Ascending aorta (tissue), 2 donors: ENCODE data around the gene ARMCX4. TPM values are rescaled to one million over a fixed set of nuclear protein-coding genes. Genes with fewer than 3 reads are reported as not detected.

ENCODE experiments used
- DNase-seq, 2 donors: peaks; one replicate each; pipeline ENCODE4 v3.0.0-alpha.2; 2019; ENCODE audit warnings: low spot score in 2 of 2
- H3K27ac ChIP-seq, 2 donors: fragments of 200-600 bp; sonication (generic); one replicate each; pipeline ENCODE4 v1.5.1; 2016 to 2017; ENCODE audit warnings: mild to moderate bottlenecking in 1 of 2
- H3K27me3 ChIP-seq: fragments of 200-600 bp; sonication (generic); one replicate; pipeline ENCODE4 v1.5.1; 2017
- H3K36me3 ChIP-seq, 2 donors: fragments of 200-600 bp; sonication (generic); one replicate each; pipeline ENCODE4 v1.5.1; 2016
- H3K4me1 ChIP-seq, 2 donors: fragments of 200-600 bp; sonication (generic); one replicate each; pipeline ENCODE4 v1.5.1; 2016 to 2017; ENCODE audit warnings: mild to moderate bottlenecking in 1 of 2
- H3K4me3 ChIP-seq, 2 donors: fragments of 200-600 bp; sonication (generic); one replicate each; pipeline ENCODE4 v1.5.1; 2016 to 2017; ENCODE audit warnings: mild to moderate bottlenecking in 1 of 2
- H3K9me3 ChIP-seq, 2 donors: fragments of 200-600 bp; sonication (generic); one replicate each; pipeline ENCODE4 v1.5.1; 2016
- CTCF ChIP-seq, 3 experiments: fragments of 200-600 bp in 2 of 3; fragments of 450-650 bp in 1 of 3; sonication (generic) in 2 of 3; IDR thresholded peaks; one replicate each; pipeline ENCODE4 v1.5.1; 2016 to 2019; ENCODE audit warnings: antibody characterized with exemption in 3 of 3, mild to moderate bottlenecking in 1 of 3, moderate library complexity in 1 of 3
- intact Hi-C: fragments of 100-400 bp; cut with DNase I; formaldehyde crosslinking; loops from one replicate; pipeline ENCODE4 v1.15.1; 2023
- total RNA-seq: library from RNA; depleted of rRNA; stranded (reverse); fragments of >200 nt; gene quantifications from one replicate; pipeline ENCODE4 v1.1.0, GENCODE V29; 2016

Gene ARMCX4
- total RNA-seq, 1 donor from 2014 or later = 7.3 TPM

- Histone ChIP-seq H3K9me3 (peaks cover 0 to 5% of the 10 kb centered on the region in 2 donors), H3K4me3 (no peak overlapping the region), H3K27ac (no peak overlapping the region), H3K4me1 (no peaks in the 10 kb centered on the region), H3K36me3 (peaks cover under 1 to 2% of the 10 kb centered on the region in 2 donors), H3K27me3 (no peaks in the 10 kb centered on the region)
- no peak for TF ChIP-seq CTCF (IDR thresholded peaks at IDR 0.05)
- intact Hi-C loops = no loop called here
- no peak for DNase-seq
Measured at GRCh38 chrX:101452056-101452455, 33.2 kb upstream of the ARMCX4 start.

- Histone ChIP-seq H3K27ac (no peak overlapping the region), H3K36me3 (peaks cover 0 to 4% of the 10 kb centered on the region in 2 donors), H3K4me1 (no peaks in the 10 kb centered on the region), H3K9me3 (no peaks in the 10 kb centered on the region), H3K4me3 (no peak overlapping the region), H3K27me3 (no peaks in the 10 kb centered on the region)
- intact Hi-C loops = no loop called here
- no peak for TF ChIP-seq CTCF (IDR thresholded peaks at IDR 0.05)
- no peak for DNase-seq
Measured at GRCh38 chrX:101460669-101461068, 24.6 kb upstream of the ARMCX4 start.

GRCh38 chrX:101462892-101463291 lies 22.4 kb upstream of the ARMCX4 start:
- Histone ChIP-seq H3K4me3 (no peak overlapping the region), H3K4me1 (no peaks in the 10 kb centered on the region)

GRCh38 chrX:101478366-101478765 lies 6.9 kb upstream of the ARMCX4 start:
- Histone ChIP-seq H3K4me3 (no peak overlapping the region), H3K9me3 (no peaks in the 10 kb centered on the region), H3K4me1 (no peaks in the 10 kb centered on the region), H3K27me3 (no peaks in the 10 kb centered on the region), H3K27ac (no peak overlapping the region), H3K36me3 (no peaks in the 10 kb centered on the region)
- no peak for TF ChIP-seq CTCF (IDR thresholded peaks at IDR 0.05)
- intact Hi-C loops = no loop called here
- no peak for DNase-seq

More at GRCh38 chrX:101462892-101463291, 22.4 kb upstream of the ARMCX4 start:
- intact Hi-C loops = no loop called here
- Histone ChIP-seq H3K36me3 (no peaks in the 10 kb centered on the region), H3K9me3 (no peaks in the 10 kb centered on the region), H3K27ac (no peak overlapping the region), H3K27me3 (no peaks in the 10 kb centered on the region)
- no peak for TF ChIP-seq CTCF (IDR thresholded peaks at IDR 0.05)
- DNase-seq = no peak

- H3K27me3 ChIP-seq = no peaks in the 10 kb centered on the region
- no peaks in the 10 kb centered on the region for H3K9me3 ChIP-seq
- no peak for DNase-seq
- no peaks in the 10 kb centered on the region for H3K4me1 ChIP-seq
- no peaks in the 10 kb centered on the region for H3K36me3 ChIP-seq
- no peak overlapping the region for H3K27ac ChIP-seq
- TF ChIP-seq CTCF (IDR thresholded peaks at IDR 0.05) = no peak
- H3K4me3 ChIP-seq = no peak overlapping the region
- intact Hi-C loops = no loop called here
Measured at GRCh38 chrX:101482296-101482695, 3.0 kb upstream of the ARMCX4 start.

- TF ChIP-seq CTCF (IDR thresholded peaks at IDR 0.05) = no peak
- H3K27ac ChIP-seq = no peak overlapping the region
- DNase-seq = no peak
- H3K9me3 ChIP-seq = no peaks in the 10 kb centered on the region
- no peaks in the 10 kb centered on the region for H3K36me3 ChIP-seq
- no peaks in the 10 kb centered on the region for H3K4me1 ChIP-seq
- H3K27me3 ChIP-seq = no peaks in the 10 kb centered on the region
- intact Hi-C loops = no loop called here
- H3K4me3 ChIP-seq = no peak overlapping the region
Measured at GRCh38 chrX:101483705-101484104, 1.6 kb upstream of the ARMCX4 start.
